Heart left ventricle (tissue), 13 donors: ENCODE measurements around the gene PNPLA1.

ENCODE experiments used
- CTCF ChIP-seq, 12 donors: fragments of 200-600 bp; sonication (generic) in 4 of 12; IDR thresholded peaks; one replicate each; pipeline versions ENCODE4 v1.5.0 to v1.8.0; 2018 to 2022; ENCODE audit warnings: antibody characterized with exemption in 12 of 12, mild to moderate bottlenecking in 5 of 12
- POLR2A ChIP-seq, 2 donors: fragments of 450-650 bp; IDR thresholded peaks; one replicate each; pipeline ENCODE4 v1.6.1; 2017; ENCODE audit warnings: antibody characterized with exemption in 2 of 2, mild to moderate bottlenecking in 2 of 2, moderate library complexity in 2 of 2
- donor health status: ischemic (EF 13 %, LVEDD 7.1; RV severe dilation, severe dysfunction).
- donor health status: DM: no; HTN: yes; CAD: no.
- donor health status: DM: no; HTN: no; CAD: no.
- donor health status: ischemic (EF 25% LVEDD 6.9; RV normal size, moderate dysfunction).
- donor health status: ischemic (EF 25% LVEDD 5.7; RV mildly dilated, moderate dysfunction).
- donor health status: ischemic (EF 35%, LVEDD 5.7; RV mildly dilated, moderate dysfunction).
- donor health status: nonischemic (EF 11% LVEDD 7.7; RV severe dilation, severe dysfunction).
- donor health status: DM: yes; HTN: yes; CAD: no.
- donor health status: PGD.
- donor health status: ischemic (EF 29% LVEDD 5.4; RV normal size, mild dysfunction).
- donor health status: nonischemic (EF 23%, LVEDD 6.1; RV moderate dilation, normal function).

GRCh38 chr6:36327226-36327918, 57.5 kb downstream of the PNPLA1 start:
- no peak for TF ChIP-seq POLR2A (IDR thresholded peaks at IDR 0.05)
- TF ChIP-seq CTCF (IDR thresholded peaks at IDR 0.05) = no peak
